Liver (tissue), 3 donors: ENCODE measurements around the gene TBC1D5.

ENCODE experiments used
- JUND ChIP-seq, 2 donors: IDR thresholded peaks; 2 replicates each; pipeline ENCODE4 v1.6.1; 2016; ENCODE audit warnings: antibody characterized with exemption in 2 of 2
- RAD21 ChIP-seq, 2 donors: IDR thresholded peaks; 2 replicates each; pipeline ENCODE4 v1.6.1; 2016; ENCODE audit warnings: antibody characterized with exemption in 2 of 2, mild to moderate bottlenecking in 2 of 2
- TF ChIP-seq, protein P1 (sequence below): fragments of 150-350 bp; IDR thresholded peaks from 2 replicates; pipeline ENCODE4 v1.5.1; 2017; ENCODE audit warnings: improper control_type of control experiment, low read depth, low read length; ENCODE audit not compliant: missing input control
- TF ChIP-seq, protein P2 (sequence below): IDR thresholded peaks from 2 replicates; pipeline ENCODE4 v1.6.1; 2016; ENCODE audit warnings: antibody characterized with exemption
- donor health status: healthy.
- donor health status: healthy.

DNA sequence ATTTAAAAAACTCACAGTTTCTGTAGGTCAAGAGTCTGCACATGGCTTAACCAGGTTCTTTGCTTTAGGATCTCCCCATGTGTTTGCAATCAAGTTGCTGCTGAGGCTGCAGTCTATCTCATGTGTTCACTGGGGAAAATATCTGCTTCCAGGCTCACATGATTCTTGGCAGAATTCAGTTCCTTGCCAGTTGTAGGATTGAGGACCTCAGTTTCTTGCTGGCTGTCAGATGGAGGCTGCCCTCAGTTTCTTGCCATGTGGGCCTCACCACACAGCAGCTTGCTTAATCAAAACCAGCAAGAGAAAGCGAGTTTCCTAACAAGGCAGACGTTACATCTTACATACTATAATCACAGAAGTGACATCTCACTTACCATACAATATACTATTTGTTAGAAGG is 10.0 kb upstream of the TBC1D5 start:
- TF ChIP-seq, protein P1, sequence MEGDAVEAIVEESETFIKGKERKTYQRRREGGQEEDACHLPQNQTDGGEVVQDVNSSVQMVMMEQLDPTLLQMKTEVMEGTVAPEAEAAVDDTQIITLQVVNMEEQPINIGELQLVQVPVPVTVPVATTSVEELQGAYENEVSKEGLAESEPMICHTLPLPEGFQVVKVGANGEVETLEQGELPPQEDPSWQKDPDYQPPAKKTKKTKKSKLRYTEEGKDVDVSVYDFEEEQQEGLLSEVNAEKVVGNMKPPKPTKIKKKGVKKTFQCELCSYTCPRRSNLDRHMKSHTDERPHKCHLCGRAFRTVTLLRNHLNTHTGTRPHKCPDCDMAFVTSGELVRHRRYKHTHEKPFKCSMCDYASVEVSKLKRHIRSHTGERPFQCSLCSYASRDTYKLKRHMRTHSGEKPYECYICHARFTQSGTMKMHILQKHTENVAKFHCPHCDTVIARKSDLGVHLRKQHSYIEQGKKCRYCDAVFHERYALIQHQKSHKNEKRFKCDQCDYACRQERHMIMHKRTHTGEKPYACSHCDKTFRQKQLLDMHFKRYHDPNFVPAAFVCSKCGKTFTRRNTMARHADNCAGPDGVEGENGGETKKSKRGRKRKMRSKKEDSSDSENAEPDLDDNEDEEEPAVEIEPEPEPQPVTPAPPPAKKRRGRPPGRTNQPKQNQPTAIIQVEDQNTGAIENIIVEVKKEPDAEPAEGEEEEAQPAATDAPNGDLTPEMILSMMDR, result no peak
- TF ChIP-seq JUND (IDR thresholded peaks at IDR 0.05), result no peak
- TF ChIP-seq RAD21 (IDR thresholded peaks at IDR 0.05), result no peak
- TF ChIP-seq, protein P2, sequence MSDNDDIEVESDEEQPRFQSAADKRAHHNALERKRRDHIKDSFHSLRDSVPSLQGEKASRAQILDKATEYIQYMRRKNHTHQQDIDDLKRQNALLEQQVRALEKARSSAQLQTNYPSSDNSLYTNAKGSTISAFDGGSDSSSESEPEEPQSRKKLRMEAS, result no peak
